Stimulated activated memory B cell treated with anti-CD40 and anti-IgM and Interleukin-4, amounts not matched to agents 10 μg/mL and 1 μg/mL and 100 μg/mL, for 72 hours (primary cell): ENCODE measurements around the gene GGPS1.
"Not testable (repeated sequence)": the region's sequence is repeated elsewhere in the genome, so short reads cannot be mapped to it uniquely, and the experiment has no call there.

Experiments
- ATAC-seq: fragments of 150-1000 bp; cut with Tn5 transposase; 2 replicates; pipeline ENCODE4 v1.10.0; 2021
- H3K27ac Mint-ChIP-seq: one replicate; pipeline ENCODE4 v1.8.0; 2022; ENCODE audit warnings: mild to moderate bottlenecking, mixed read lengths
- H3K27me3 Mint-ChIP-seq: one replicate; pipeline ENCODE4 v1.8.0; 2022; ENCODE audit warnings: mixed read lengths
- H3K36me3 Mint-ChIP-seq: one replicate; pipeline ENCODE4 v1.8.0; 2022; ENCODE audit warnings: mixed read lengths
- H3K4me1 Mint-ChIP-seq: one replicate; pipeline ENCODE4 v1.8.0; 2022; ENCODE audit warnings: mixed read lengths
- H3K4me3 Mint-ChIP-seq: one replicate; pipeline ENCODE4 v1.8.0; 2022; ENCODE audit warnings: mild to moderate bottlenecking, moderate library complexity, mixed read lengths
- H3K9me3 Mint-ChIP-seq: one replicate; pipeline ENCODE4 v1.8.0; 2022; ENCODE audit warnings: mixed read lengths

GGPS1 gene

GRCh38 chr1:235296729-235297128, 31.6 kb upstream of the GGPS1 start:
- H3K4me1 Mint-ChIP-seq: peaks cover 61% of the 10 kb centered on the region
- ATAC-seq: no peak
- H3K4me3 Mint-ChIP-seq: no peak overlapping the region

GRCh38 chr1:235297579-235297978, 30.8 kb upstream of the GGPS1 start:
- H3K27ac Mint-ChIP-seq: no peak overlapping the region

More at GRCh38 chr1:235296729-235297128, 31.6 kb upstream of the GGPS1 start:
- no peak overlapping the region for H3K27ac Mint-ChIP-seq
- H3K27me3 Mint-ChIP-seq: no peaks in the 10 kb centered on the region
- peaks cover 11% of the 10 kb centered on the region for H3K36me3 Mint-ChIP-seq
- H3K9me3 Mint-ChIP-seq: peaks cover 2% of the 10 kb centered on the region

GRCh38 chr1:235298758-235299157, 29.6 kb upstream of the GGPS1 start:
- peaks cover 57% of the 10 kb centered on the region for H3K4me1 Mint-ChIP-seq
- H3K27ac Mint-ChIP-seq: no peak overlapping the region
- H3K4me3 Mint-ChIP-seq: no peak overlapping the region
- ATAC-seq: no peak
- peaks cover 16% of the 10 kb centered on the region for H3K36me3 Mint-ChIP-seq
- H3K9me3 Mint-ChIP-seq: peaks cover 2% of the 10 kb centered on the region
- no peaks in the 10 kb centered on the region for H3K27me3 Mint-ChIP-seq

More at GRCh38 chr1:235297579-235297978, 30.8 kb upstream of the GGPS1 start:
- Mint-ChIP-seq H3K9me3 (peaks cover 2% of the 10 kb centered on the region), H3K27me3 (no peaks in the 10 kb centered on the region), H3K4me1 (peaks cover 60% of the 10 kb centered on the region), H3K36me3 (peaks cover 11% of the 10 kb centered on the region), H3K4me3 (no peak overlapping the region)
- ATAC-seq: peak; percentile 48

- Mint-ChIP-seq H3K4me3 (no peak overlapping the region), H3K36me3 (peaks cover 16% of the 10 kb centered on the region), H3K4me1 (peaks cover 57% of the 10 kb centered on the region), H3K27me3 (no peaks in the 10 kb centered on the region), H3K27ac (peak overlapping the region; percentile 13), H3K9me3 (peaks cover 2% of the 10 kb centered on the region)
- ATAC-seq: no peak
These were observed 29.1 kb upstream of the GGPS1 start for GRCh38 chr1:235299169-235299858.

- Mint-ChIP-seq H3K36me3 (peaks cover 18% of the 10 kb centered on the region), H3K9me3 (peaks cover 2% of the 10 kb centered on the region), H3K4me3 (no peak overlapping the region), H3K4me1 (peaks cover 71% of the 10 kb centered on the region), H3K27me3 (no peaks in the 10 kb centered on the region), H3K27ac (no peak overlapping the region)
- no peak for ATAC-seq
These were observed 26.2 kb upstream of the GGPS1 start for GRCh38 chr1:235302143-235302542.

- peak overlapping the region; percentile 77 for H3K27ac Mint-ChIP-seq
- ATAC-seq: no peak
- peaks cover 55% of the 10 kb centered on the region for H3K4me1 Mint-ChIP-seq
- no peaks in the 10 kb centered on the region for H3K9me3 Mint-ChIP-seq
- no peak overlapping the region for H3K4me3 Mint-ChIP-seq
- H3K27me3 Mint-ChIP-seq: no peaks in the 10 kb centered on the region
- H3K36me3 Mint-ChIP-seq: peaks cover 15% of the 10 kb centered on the region
These were observed 23.6 kb upstream of the GGPS1 start for GRCh38 chr1:235304549-235305451.

GRCh38 chr1:235307158-235308124, 20.9 kb upstream of the GGPS1 start:
- Mint-ChIP-seq H3K36me3 (peaks cover 22% of the 10 kb centered on the region), H3K4me3 (no peak overlapping the region), H3K4me1 (peaks cover 52% of the 10 kb centered on the region), H3K27me3 (no peaks in the 10 kb centered on the region), H3K27ac (peak overlapping the region; percentile 47), H3K9me3 (no peaks in the 10 kb centered on the region)
- no peak for ATAC-seq

GRCh38 chr1:235309206-235309605, 19.2 kb upstream of the GGPS1 start:
- H3K4me3 Mint-ChIP-seq, H3K27me3 Mint-ChIP-seq, H3K9me3 Mint-ChIP-seq, ATAC-seq, H3K27ac Mint-ChIP-seq: not testable (repeated sequence)
- Mint-ChIP-seq H3K36me3 (peaks cover 17% of the 10 kb centered on the region), H3K4me1 (peaks cover 55% of the 10 kb centered on the region)

GRCh38 chr1:235313262-235313661, 15.1 kb upstream of the GGPS1 start:
- no peaks in the 10 kb centered on the region for H3K9me3 Mint-ChIP-seq
- peak overlapping the region; percentile 48 for H3K27ac Mint-ChIP-seq
- peaks cover 48% of the 10 kb centered on the region for H3K4me1 Mint-ChIP-seq
- peaks cover 14% of the 10 kb centered on the region for H3K36me3 Mint-ChIP-seq
- no peaks in the 10 kb centered on the region for H3K27me3 Mint-ChIP-seq
- H3K4me3 Mint-ChIP-seq: no peak overlapping the region
- ATAC-seq: no peak

- Mint-ChIP-seq H3K27me3 (no peaks in the 10 kb centered on the region), H3K27ac (peak overlapping the region; percentile 48), H3K9me3 (no peaks in the 10 kb centered on the region), H3K4me1 (peaks cover 56% of the 10 kb centered on the region), H3K36me3 (peaks cover 22% of the 10 kb centered on the region), H3K4me3 (no peak overlapping the region)
- no peak for ATAC-seq
These were observed 14.3 kb upstream of the GGPS1 start for GRCh38 chr1:235313931-235314678.

- peaks cover 25% of the 10 kb centered on the region for H3K36me3 Mint-ChIP-seq
- H3K27ac Mint-ChIP-seq: no peak overlapping the region
- ATAC-seq: no peak
- no peaks in the 10 kb centered on the region for H3K9me3 Mint-ChIP-seq
- H3K4me1 Mint-ChIP-seq: peaks cover 60% of the 10 kb centered on the region
- no peaks in the 10 kb centered on the region for H3K27me3 Mint-ChIP-seq
- no peak overlapping the region for H3K4me3 Mint-ChIP-seq
These were observed 13.2 kb upstream of the GGPS1 start for GRCh38 chr1:235315173-235315572.

- H3K27ac Mint-ChIP-seq: no peak overlapping the region
- peaks cover 31% of the 10 kb centered on the region for H3K36me3 Mint-ChIP-seq
- no peak for ATAC-seq
- peaks cover 63% of the 10 kb centered on the region for H3K4me1 Mint-ChIP-seq
- H3K9me3 Mint-ChIP-seq: no peaks in the 10 kb centered on the region
- no peak overlapping the region for H3K4me3 Mint-ChIP-seq
- no peaks in the 10 kb centered on the region for H3K27me3 Mint-ChIP-seq
These were observed 12.6 kb upstream of the GGPS1 start for GRCh38 chr1:235315735-235316134.

GRCh38 chr1:235317168-235317567, 11.2 kb upstream of the GGPS1 start:
- H3K9me3 Mint-ChIP-seq: no peaks in the 10 kb centered on the region
- H3K27me3 Mint-ChIP-seq: no peaks in the 10 kb centered on the region
- H3K4me1 Mint-ChIP-seq: peaks cover 69% of the 10 kb centered on the region
- H3K36me3 Mint-ChIP-seq: peaks cover 31% of the 10 kb centered on the region
- ATAC-seq: no peak
- H3K4me3 Mint-ChIP-seq: no peak overlapping the region
- H3K27ac Mint-ChIP-seq: no peak overlapping the region

GRCh38 chr1:235319255-235319654, 9.1 kb upstream of the GGPS1 start:
- Mint-ChIP-seq H3K36me3 (peaks cover 38% of the 10 kb centered on the region), H3K4me1 (peaks cover 64% of the 10 kb centered on the region), H3K27me3 (no peaks in the 10 kb centered on the region), H3K27ac (peak overlapping the region; percentile 72), H3K4me3 (no peak overlapping the region), H3K9me3 (no peaks in the 10 kb centered on the region)
- no peak for ATAC-seq
